SK-N-SH treated with all-trans-retinoic acid at 6 μM for 48 hours (cell line): Measurements from ENCODE around the gene COMMD9.

Experiments used
- ATAC-seq: fragments of 200-7000 bp; cut with Tn5 transposase; 3 replicates; pipeline ENCODE4 v1.9.1; 2020; ENCODE audit warnings: mild to moderate bottlenecking, moderate library complexity
- ARNTL ChIP-seq: fragments of 450-650 bp; formaldehyde crosslinking; IDR thresholded peaks from 2 replicates; pipeline ENCODE4 v1.5.0; 2020; ENCODE audit warnings: low read depth, mild to moderate bottlenecking, moderate library complexity, borderline replicate concordance
- CSDC2 ChIP-seq: fragments of 250-450 bp; sonication (Bioruptor Pico); IDR thresholded peaks from 2 replicates; pipeline ENCODE4 v1.5.0; 2020; ENCODE audit warnings: mild to moderate bottlenecking, moderate library complexity
- ESRRG ChIP-seq: fragments of 250-450 bp; sonication (Bioruptor Pico); IDR thresholded peaks from 2 replicates; pipeline ENCODE4 v1.6.1; 2021; ENCODE audit warnings: mild to moderate bottlenecking
- GLIS3 ChIP-seq: fragments of 250-450 bp; sonication (Bioruptor Pico); IDR thresholded peaks from 2 replicates; pipeline ENCODE4 v1.5.0; 2020; ENCODE audit warnings: mild to moderate bottlenecking, moderate library complexity
- ISL1 ChIP-seq: fragments of 250-450 bp; sonication (Bioruptor Pico); IDR thresholded peaks from 2 replicates; pipeline ENCODE4 v2.1.2; 2022; ENCODE audit warnings: mild to moderate bottlenecking, moderate library complexity
- OSR1 ChIP-seq: fragments of 250-450 bp; sonication (Bioruptor Pico); IDR thresholded peaks from 2 replicates; pipeline ENCODE4 v1.8.0; 2022; ENCODE audit warnings: moderate library complexity, mild to moderate bottlenecking, inconsistent platforms
- RARB ChIP-seq: fragments of 250-450 bp; sonication (Bioruptor Pico); IDR thresholded peaks from 2 replicates; pipeline ENCODE4 v1.8.0; 2021; ENCODE audit warnings: mild to moderate bottlenecking, moderate library complexity
- SNAI2 ChIP-seq: fragments of 250-450 bp; sonication (Bioruptor Pico); IDR thresholded peaks from 2 replicates; pipeline ENCODE4 v1.5.0; 2020; ENCODE audit warnings: mild to moderate bottlenecking, moderate library complexity
- TCF4 ChIP-seq: fragments of 250-450 bp; sonication (Bioruptor Pico); IDR thresholded peaks from 2 replicates; pipeline ENCODE4 v1.8.0; 2021; ENCODE audit warnings: mild to moderate bottlenecking, moderate library complexity, borderline replicate concordance
- TOX ChIP-seq: fragments of 250-450 bp; sonication (Bioruptor Pico); IDR thresholded peaks from 2 replicates; pipeline ENCODE4 v1.8.0; 2021; ENCODE audit warnings: mild to moderate bottlenecking, moderate library complexity, borderline replicate concordance
- ZC3H10 ChIP-seq: fragments of 250-450 bp; sonication (Bioruptor Pico); IDR thresholded peaks from 2 replicates; pipeline ENCODE4 v1.5.1; 2021; ENCODE audit warnings: mild to moderate bottlenecking, moderate library complexity
- ZFP3 ChIP-seq: fragments of 250-450 bp; sonication (Bioruptor Pico); IDR thresholded peaks from 2 replicates; pipeline ENCODE4 v1.5.0; 2020; ENCODE audit warnings: mild to moderate bottlenecking, moderate library complexity
- ZNF565 ChIP-seq: fragments of 450-650 bp; formaldehyde crosslinking; conservative IDR thresholded peaks from 2 replicates; pipeline ENCODE4 v1.5.0; 2020; ENCODE audit warnings: low read depth, mild to moderate bottlenecking, moderate library complexity
- ZNF8 ChIP-seq: fragments of 450-650 bp; formaldehyde crosslinking; IDR thresholded peaks from 2 replicates; pipeline ENCODE4 v1.5.0; 2020; ENCODE audit warnings: mild to moderate bottlenecking, moderate library complexity
- TF ChIP-seq, protein P1 (sequence below): fragments of 250-450 bp; sonication (Bioruptor Pico); IDR thresholded peaks from 2 replicates; pipeline ENCODE4 v1.8.0; 2021; ENCODE audit warnings: low read depth, mild to moderate bottlenecking, moderate library complexity, borderline replicate concordance
- TF ChIP-seq, protein P2 (sequence below): fragments of 250-450 bp; sonication (Bioruptor Pico); IDR thresholded peaks from 2 replicates; pipeline ENCODE4 v1.5.0; 2020; ENCODE audit warnings: mild to moderate bottlenecking, moderate library complexity
- TF ChIP-seq, protein P3 (sequence below): fragments of 250-450 bp; sonication (Bioruptor Pico); IDR thresholded peaks from 2 replicates; pipeline ENCODE4 v1.5.1; 2021; ENCODE audit warnings: mild to moderate bottlenecking, moderate library complexity
- TF ChIP-seq, protein P4 (sequence below): fragments of 250-450 bp; sonication (Bioruptor Pico); IDR thresholded peaks from 2 replicates; pipeline ENCODE4 v1.5.1; 2020; ENCODE audit warnings: low read depth, mild to moderate bottlenecking, moderate library complexity
- TF ChIP-seq, protein P5 (sequence below): fragments of 250-450 bp; sonication (Bioruptor Pico); IDR thresholded peaks from 2 replicates; pipeline ENCODE4 v1.8.0; 2020; ENCODE audit warnings: mild to moderate bottlenecking, moderate library complexity, borderline replicate concordance

Gene COMMD9

DNA sequence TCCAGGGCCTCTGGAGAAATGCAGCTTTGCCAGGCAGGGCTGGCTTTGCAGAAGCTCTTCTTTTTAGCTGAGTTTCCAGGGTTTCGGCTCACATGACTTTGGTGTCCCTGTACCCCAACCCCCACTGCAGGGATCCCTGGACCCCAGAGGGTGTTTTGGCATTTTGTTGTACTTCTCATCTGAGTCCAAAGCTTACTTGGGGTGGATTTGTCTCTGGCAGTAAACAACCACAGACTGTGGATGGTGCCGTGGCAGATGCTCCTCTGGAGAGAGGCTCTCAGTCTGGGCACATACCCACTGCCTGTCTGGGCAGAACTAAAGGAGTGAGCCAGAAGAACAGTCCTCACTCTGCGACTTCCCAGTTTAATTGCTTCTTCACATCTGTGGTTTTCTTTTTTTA lies 49.6 kb downstream of the COMMD9 start:
- no peak for ATAC-seq
- TF ChIP-seq ISL1 (CRISPR knock-in tag) (no peak), TOX (no peak), SNAI2 (CRISPR knock-in tag) (no peak), ZNF565 (CRISPR knock-in tag) (no peak), ZNF8 (CRISPR knock-in tag) (no peak), RARB (CRISPR knock-in tag) (no peak), ZFP3 (CRISPR knock-in tag) (no peak), TCF4 (no peak), ZC3H10 (no peak), OSR1 (CRISPR knock-in tag) (no peak), ARNTL (no peak)
- TF ChIP-seq, protein P1, sequence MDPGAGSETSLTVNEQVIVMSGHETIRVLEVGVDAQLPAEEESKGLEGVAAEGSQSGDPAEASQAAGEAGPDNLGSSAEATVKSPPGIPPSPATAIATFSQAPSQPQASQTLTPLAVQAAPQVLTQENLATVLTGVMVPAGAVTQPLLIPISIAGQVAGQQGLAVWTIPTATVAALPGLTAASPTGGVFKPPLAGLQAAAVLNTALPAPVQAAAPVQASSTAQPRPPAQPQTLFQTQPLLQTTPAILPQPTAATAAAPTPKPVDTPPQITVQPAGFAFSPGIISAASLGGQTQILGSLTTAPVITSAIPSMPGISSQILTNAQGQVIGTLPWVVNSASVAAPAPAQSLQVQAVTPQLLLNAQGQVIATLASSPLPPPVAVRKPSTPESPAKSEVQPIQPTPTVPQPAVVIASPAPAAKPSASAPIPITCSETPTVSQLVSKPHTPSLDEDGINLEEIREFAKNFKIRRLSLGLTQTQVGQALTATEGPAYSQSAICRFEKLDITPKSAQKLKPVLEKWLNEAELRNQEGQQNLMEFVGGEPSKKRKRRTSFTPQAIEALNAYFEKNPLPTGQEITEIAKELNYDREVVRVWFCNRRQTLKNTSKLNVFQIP, result no peak
- TF ChIP-seq, protein P2, sequence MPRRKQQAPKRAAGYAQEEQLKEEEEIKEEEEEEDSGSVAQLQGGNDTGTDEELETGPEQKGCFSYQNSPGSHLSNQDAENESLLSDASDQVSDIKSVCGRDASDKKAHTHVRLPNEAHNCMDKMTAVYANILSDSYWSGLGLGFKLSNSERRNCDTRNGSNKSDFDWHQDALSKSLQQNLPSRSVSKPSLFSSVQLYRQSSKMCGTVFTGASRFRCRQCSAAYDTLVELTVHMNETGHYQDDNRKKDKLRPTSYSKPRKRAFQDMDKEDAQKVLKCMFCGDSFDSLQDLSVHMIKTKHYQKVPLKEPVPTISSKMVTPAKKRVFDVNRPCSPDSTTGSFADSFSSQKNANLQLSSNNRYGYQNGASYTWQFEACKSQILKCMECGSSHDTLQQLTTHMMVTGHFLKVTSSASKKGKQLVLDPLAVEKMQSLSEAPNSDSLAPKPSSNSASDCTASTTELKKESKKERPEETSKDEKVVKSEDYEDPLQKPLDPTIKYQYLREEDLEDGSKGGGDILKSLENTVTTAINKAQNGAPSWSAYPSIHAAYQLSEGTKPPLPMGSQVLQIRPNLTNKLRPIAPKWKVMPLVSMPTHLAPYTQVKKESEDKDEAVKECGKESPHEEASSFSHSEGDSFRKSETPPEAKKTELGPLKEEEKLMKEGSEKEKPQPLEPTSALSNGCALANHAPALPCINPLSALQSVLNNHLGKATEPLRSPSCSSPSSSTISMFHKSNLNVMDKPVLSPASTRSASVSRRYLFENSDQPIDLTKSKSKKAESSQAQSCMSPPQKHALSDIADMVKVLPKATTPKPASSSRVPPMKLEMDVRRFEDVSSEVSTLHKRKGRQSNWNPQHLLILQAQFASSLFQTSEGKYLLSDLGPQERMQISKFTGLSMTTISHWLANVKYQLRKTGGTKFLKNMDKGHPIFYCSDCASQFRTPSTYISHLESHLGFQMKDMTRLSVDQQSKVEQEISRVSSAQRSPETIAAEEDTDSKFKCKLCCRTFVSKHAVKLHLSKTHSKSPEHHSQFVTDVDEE (CRISPR knock-in tag), result no peak
- TF ChIP-seq, protein P3, sequence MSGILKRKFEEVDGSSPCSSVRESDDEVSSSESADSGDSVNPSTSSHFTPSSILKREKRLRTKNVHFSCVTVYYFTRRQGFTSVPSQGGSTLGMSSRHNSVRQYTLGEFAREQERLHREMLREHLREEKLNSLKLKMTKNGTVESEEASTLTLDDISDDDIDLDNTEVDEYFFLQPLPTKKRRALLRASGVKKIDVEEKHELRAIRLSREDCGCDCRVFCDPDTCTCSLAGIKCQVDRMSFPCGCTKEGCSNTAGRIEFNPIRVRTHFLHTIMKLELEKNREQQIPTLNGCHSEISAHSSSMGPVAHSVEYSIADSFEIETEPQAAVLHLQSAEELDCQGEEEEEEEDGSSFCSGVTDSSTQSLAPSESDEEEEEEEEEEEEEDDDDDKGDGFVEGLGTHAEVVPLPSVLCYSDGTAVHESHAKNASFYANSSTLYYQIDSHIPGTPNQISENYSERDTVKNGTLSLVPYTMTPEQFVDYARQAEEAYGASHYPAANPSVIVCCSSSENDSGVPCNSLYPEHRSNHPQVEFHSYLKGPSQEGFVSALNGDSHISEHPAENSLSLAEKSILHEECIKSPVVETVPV, result no peak
- TF ChIP-seq, protein P4, sequence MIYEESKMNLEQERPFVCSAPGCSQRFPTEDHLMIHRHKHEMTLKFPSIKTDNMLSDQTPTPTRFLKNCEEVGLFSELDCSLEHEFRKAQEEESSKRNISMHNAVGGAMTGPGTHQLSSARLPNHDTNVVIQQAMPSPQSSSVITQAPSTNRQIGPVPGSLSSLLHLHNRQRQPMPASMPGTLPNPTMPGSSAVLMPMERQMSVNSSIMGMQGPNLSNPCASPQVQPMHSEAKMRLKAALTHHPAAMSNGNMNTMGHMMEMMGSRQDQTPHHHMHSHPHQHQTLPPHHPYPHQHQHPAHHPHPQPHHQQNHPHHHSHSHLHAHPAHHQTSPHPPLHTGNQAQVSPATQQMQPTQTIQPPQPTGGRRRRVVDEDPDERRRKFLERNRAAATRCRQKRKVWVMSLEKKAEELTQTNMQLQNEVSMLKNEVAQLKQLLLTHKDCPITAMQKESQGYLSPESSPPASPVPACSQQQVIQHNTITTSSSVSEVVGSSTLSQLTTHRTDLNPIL (CRISPR knock-in tag), result no peak

DNA sequence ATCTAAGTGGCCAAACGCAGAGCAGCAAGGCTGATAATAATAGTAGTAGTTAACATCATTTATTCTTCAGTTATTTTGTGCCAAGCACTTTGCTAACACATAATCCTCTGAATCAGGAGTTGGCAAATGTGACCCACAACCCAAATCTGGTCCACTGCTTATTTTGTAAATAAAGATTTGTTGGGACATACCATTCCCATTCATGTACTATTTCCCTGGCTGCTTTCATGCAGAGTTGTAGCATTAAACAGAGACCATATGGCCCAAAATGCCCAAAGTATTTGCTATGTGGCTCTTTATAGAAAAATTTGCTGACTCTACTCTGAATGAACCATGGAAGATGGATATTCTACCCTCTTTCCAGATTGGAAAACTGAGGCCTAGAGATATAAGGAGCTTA lies 50.3 kb downstream of the COMMD9 start:
- no peak for TF ChIP-seq ZFP3 (CRISPR knock-in tag)
- TF ChIP-seq, all 23 proteins: peak for 0
- no peak for ATAC-seq

DNA sequence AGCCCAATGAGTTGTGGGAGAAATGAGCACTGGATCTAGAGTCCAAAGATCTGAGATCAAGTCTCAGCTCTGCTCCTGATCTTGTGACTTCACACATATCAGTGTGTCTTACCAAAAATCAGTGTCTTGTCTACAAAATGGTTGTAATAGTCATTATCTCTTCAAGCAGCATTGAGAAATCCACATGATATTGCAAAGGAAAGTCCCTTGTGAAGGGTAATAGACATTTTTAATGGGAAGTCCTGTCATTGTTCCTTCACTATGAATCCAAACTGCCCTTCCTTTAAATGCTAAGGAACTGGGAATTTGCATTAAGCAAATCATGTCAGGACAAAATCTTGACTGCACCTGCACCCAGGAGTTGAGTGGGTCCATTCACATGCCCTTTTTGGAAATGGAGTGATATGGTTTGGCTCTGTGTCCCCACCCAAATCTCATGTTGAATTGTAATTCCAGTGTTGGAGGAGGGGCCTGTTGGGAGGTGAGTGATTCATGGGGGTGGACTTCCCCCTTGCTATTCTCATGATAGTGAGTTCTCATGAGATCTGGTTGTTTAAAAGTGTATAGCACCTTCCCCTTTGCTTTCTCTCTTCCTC lies 51.1 kb downstream of the COMMD9 start:
- TF ChIP-seq ZNF8 (CRISPR knock-in tag), result no peak
- TF ChIP-seq, protein P4 (CRISPR knock-in tag), result no peak
- no peak for TF ChIP-seq OSR1 (CRISPR knock-in tag)
- TF ChIP-seq ESRRG, result no peak
- TF ChIP-seq, protein P3, result no peak
- no peak for TF ChIP-seq TCF4
- no peak for TF ChIP-seq SNAI2 (CRISPR knock-in tag)
- TF ChIP-seq RARB (CRISPR knock-in tag), result no peak
- TF ChIP-seq, protein P5, sequence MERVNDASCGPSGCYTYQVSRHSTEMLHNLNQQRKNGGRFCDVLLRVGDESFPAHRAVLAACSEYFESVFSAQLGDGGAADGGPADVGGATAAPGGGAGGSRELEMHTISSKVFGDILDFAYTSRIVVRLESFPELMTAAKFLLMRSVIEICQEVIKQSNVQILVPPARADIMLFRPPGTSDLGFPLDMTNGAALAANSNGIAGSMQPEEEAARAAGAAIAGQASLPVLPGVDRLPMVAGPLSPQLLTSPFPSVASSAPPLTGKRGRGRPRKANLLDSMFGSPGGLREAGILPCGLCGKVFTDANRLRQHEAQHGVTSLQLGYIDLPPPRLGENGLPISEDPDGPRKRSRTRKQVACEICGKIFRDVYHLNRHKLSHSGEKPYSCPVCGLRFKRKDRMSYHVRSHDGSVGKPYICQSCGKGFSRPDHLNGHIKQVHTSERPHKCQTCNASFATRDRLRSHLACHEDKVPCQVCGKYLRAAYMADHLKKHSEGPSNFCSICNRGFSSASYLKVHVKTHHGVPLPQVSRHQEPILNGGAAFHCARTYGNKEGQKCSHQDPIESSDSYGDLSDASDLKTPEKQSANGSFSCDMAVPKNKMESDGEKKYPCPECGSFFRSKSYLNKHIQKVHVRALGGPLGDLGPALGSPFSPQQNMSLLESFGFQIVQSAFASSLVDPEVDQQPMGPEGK, result no peak
- TF ChIP-seq CSDC2, result no peak
- no peak for TF ChIP-seq ZFP3 (CRISPR knock-in tag)
- TF ChIP-seq GLIS3 (CRISPR knock-in tag), result no peak
- no peak for ATAC-seq
